GM12878 (cell line): ENCODE data around the gene PPP1R14D.

Source experiments
- EP300 ChIP-seq, 2 experiments: fragments of 150-350 bp in 1 of 2; IDR thresholded peaks; 2 replicates each; pipeline ENCODE4 v1.6.1; 2011 to 2012; ENCODE audit warnings: low read depth in 2 of 2, low read length in 2 of 2, borderline replicate concordance in 1 of 2, improper control_type of control experiment in 1 of 2, inconsistent platforms in 1 of 2; ENCODE audit not compliant: control insufficient read depth in 1 of 2
- MXI1 ChIP-seq: fragments of 150-350 bp; IDR thresholded peaks from 2 replicates; pipeline ENCODE4 v1.6.1; 2011; ENCODE audit warnings: low read depth, mild to moderate bottlenecking, inconsistent platforms, low read length, improper control_type of control experiment
- POLR2AphosphoS2 ChIP-seq: IDR thresholded peaks from 2 replicates; pipeline ENCODE4 v1.6.1; 2011; ENCODE audit warnings: low read depth, mild to moderate bottlenecking, low read length, improper control_type of control experiment, moderate library complexity
- POLR2AphosphoS5 ChIP-seq: IDR thresholded peaks from 2 replicates; pipeline ENCODE4 v1.6.1; 2011; ENCODE audit warnings: mild to moderate bottlenecking, low read length, inconsistent platforms
- SIN3A ChIP-seq: IDR thresholded peaks from 2 replicates; pipeline ENCODE4 v1.6.1; 2012; ENCODE audit warnings: low read depth, low read length, improper control_type of control experiment
- ZNF274 ChIP-seq: IDR thresholded peaks from one replicate; pipeline ENCODE4 v1.8.0; 2011; ENCODE audit not compliant: insufficient read length, insufficient read depth
- TF ChIP-seq, protein P1 (sequence below): fragments of 450-650 bp; IDR thresholded peaks from 2 replicates; pipeline ENCODE4 v1.6.1; 2017; ENCODE audit warnings: mild to moderate bottlenecking, moderate library complexity
- TF ChIP-seq, protein P2 (sequence below), 3 experiments: IDR thresholded peaks in 2 of 3; conservative IDR thresholded peaks in 1 of 3; 2 replicates each; pipeline ENCODE4 v1.5.1; 2011; ENCODE audit warnings: low read depth in 3 of 3, low read length in 3 of 3, mild to moderate bottlenecking in 3 of 3, control low read depth in 2 of 3, moderate library complexity in 2 of 3, inconsistent platforms in 1 of 3, mixed read lengths in 1 of 3; ENCODE audit not compliant: control insufficient read depth in 2 of 3, insufficient read depth in 1 of 3; ENCODE audit errors: extremely low read depth in 1 of 3

DNA sequence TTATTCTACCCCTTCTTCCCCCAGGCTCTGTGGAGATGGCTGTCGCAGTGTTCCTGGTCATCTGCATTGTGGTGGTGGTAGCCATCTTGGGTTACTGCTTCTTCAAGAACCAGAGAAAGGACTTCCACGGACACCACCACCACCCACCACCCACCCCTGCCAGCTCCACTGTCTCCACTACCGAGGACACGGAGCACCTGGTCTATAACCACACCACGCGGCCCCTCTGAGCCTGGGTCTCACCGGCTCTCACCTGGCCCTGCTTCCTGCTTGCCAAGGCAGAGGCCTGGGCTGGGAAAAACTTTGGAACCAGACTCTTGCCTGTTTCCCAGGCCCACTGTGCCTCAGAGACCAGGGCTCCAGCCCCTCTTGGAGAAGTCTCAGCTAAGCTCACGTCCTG lies 28.2 kb upstream of the PPP1R14D start:
- TF ChIP-seq ZNF274: no peak
- TF ChIP-seq MXI1: no peak
- no peak for TF ChIP-seq POLR2AphosphoS2
- TF ChIP-seq, protein P1, sequence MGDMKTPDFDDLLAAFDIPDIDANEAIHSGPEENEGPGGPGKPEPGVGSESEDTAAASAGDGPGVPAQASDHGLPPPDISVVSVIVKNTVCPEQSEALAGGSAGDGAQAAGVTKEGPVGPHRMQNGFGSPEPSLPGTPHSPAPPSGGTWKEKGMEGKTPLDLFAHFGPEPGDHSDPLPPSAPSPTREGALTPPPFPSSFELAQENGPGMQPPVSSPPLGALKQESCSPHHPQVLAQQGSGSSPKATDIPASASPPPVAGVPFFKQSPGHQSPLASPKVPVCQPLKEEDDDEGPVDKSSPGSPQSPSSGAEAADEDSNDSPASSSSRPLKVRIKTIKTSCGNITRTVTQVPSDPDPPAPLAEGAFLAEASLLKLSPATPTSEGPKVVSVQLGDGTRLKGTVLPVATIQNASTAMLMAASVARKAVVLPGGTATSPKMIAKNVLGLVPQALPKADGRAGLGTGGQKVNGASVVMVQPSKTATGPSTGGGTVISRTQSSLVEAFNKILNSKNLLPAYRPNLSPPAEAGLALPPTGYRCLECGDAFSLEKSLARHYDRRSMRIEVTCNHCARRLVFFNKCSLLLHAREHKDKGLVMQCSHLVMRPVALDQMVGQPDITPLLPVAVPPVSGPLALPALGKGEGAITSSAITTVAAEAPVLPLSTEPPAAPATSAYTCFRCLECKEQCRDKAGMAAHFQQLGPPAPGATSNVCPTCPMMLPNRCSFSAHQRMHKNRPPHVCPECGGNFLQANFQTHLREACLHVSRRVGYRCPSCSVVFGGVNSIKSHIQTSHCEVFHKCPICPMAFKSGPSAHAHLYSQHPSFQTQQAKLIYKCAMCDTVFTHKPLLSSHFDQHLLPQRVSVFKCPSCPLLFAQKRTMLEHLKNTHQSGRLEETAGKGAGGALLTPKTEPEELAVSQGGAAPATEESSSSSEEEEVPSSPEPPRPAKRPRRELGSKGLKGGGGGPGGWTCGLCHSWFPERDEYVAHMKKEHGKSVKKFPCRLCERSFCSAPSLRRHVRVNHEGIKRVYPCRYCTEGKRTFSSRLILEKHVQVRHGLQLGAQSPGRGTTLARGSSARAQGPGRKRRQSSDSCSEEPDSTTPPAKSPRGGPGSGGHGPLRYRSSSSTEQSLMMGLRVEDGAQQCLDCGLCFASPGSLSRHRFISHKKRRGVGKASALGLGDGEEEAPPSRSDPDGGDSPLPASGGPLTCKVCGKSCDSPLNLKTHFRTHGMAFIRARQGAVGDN: no peak
- no peak for TF ChIP-seq POLR2AphosphoS5
- no peak for TF ChIP-seq EP300 (IDR thresholded peaks at IDR 0.05; ENCODE audit: borderline replicate concordance in 1 of 2, control insufficient read depth in 1 of 2, low read depth in 2 of 2, low read length in 2 of 2)
- TF ChIP-seq, protein P2, sequence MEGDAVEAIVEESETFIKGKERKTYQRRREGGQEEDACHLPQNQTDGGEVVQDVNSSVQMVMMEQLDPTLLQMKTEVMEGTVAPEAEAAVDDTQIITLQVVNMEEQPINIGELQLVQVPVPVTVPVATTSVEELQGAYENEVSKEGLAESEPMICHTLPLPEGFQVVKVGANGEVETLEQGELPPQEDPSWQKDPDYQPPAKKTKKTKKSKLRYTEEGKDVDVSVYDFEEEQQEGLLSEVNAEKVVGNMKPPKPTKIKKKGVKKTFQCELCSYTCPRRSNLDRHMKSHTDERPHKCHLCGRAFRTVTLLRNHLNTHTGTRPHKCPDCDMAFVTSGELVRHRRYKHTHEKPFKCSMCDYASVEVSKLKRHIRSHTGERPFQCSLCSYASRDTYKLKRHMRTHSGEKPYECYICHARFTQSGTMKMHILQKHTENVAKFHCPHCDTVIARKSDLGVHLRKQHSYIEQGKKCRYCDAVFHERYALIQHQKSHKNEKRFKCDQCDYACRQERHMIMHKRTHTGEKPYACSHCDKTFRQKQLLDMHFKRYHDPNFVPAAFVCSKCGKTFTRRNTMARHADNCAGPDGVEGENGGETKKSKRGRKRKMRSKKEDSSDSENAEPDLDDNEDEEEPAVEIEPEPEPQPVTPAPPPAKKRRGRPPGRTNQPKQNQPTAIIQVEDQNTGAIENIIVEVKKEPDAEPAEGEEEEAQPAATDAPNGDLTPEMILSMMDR (IDR thresholded peaks at IDR 0.05 in 2 of 3, conservative IDR thresholded peaks at IDR 0.05 in 1 of 3; ENCODE audit: control insufficient read depth in 2 of 3, extremely low read depth in 1 of 3, insufficient read depth in 1 of 3, low read depth in 3 of 3, low read length in 3 of 3): no peak
- TF ChIP-seq SIN3A: no peak
